ENCODE measurements around the gene LRRC47. TPM values are rescaled to one million over a fixed set of nuclear protein-coding genes. Genes with fewer than 3 reads are reported as not detected.

The LRRC47 gene
- total and polyA plus RNA-seq, 4 donors = 26.8 to 38.8 (median 31.3) TPM

DNA sequence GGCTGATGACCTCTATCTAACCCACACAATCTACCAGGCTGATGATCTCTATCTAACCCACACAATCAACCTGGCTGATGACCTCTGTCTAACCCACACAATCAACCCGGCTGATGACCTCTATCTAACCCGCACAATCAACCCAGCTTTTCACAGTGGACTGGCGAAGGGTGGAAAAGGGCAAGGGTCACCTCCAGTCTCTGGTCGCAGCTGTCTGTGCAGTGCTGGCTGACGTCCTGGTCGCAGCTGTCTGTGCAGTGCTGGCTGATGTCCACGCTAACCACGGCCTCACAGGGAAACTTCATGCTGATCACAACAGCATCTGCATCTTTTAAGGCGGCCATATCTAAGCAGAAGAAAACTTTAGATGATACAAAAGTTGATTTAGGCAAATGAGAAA lies 56.3 kb downstream of the LRRC47 start:
- 94 to 95% methylated on average over 9 of the region's 9 CpGs for WGBS, 2 donors
- H3K4me1 ChIP-seq (ENCODE audit: control insufficient read depth in 1 of 2, insufficient read depth in 2 of 2, low read length in 2 of 2) = no peaks in the 10 kb centered on the region
- peaks cover 0 to 6% of the 10 kb centered on the region in 2 donors for H3K36me3 ChIP-seq (ENCODE audit: control insufficient read depth in 1 of 2, insufficient read depth in 2 of 2, low read length in 1 of 2)
- no peaks in the 10 kb centered on the region for H3K9me3 ChIP-seq (ENCODE audit: control insufficient read depth, low read length)
- no peak for ATAC-seq (ENCODE audit: low FRiP score)
- no peak overlapping the region for H3K27ac ChIP-seq (ENCODE audit: low read depth in 1 of 2, low read length in 2 of 2)
- no peaks in the 10 kb centered on the region for H3K27me3 ChIP-seq (ENCODE audit: control insufficient read depth in 1 of 2, insufficient read depth in 2 of 2, low read length in 1 of 2)
- DNase-seq = no peak
- intact Hi-C loops (cut with DNase I) = no loop called here
- H3K4me3 ChIP-seq (ENCODE audit: low read length in 2 of 2) = no peak overlapping the region

- no peak for ATAC-seq (ENCODE audit: low FRiP score)
- H3K27me3 ChIP-seq (ENCODE audit: control insufficient read depth in 1 of 2, insufficient read depth in 2 of 2, low read length in 1 of 2) = no peaks in the 10 kb centered on the region
- H3K9me3 ChIP-seq (ENCODE audit: control insufficient read depth, low read length) = no peaks in the 10 kb centered on the region
- no peaks in the 10 kb centered on the region for H3K4me1 ChIP-seq (ENCODE audit: control insufficient read depth in 1 of 2, insufficient read depth in 2 of 2, low read length in 2 of 2)
- H3K27ac ChIP-seq (ENCODE audit: low read depth in 1 of 2, low read length in 2 of 2) = no peak overlapping the region
- 96 to 98% methylated on average over 12 of the region's 12 CpGs for WGBS, 2 donors
- H3K4me3 ChIP-seq (ENCODE audit: low read length in 2 of 2) = no peak overlapping the region
- DNase-seq = no peak
- H3K36me3 ChIP-seq (ENCODE audit: control insufficient read depth in 1 of 2, insufficient read depth in 2 of 2, low read length in 1 of 2) = peaks cover 0 to 6% of the 10 kb centered on the region in 2 donors
- intact Hi-C loops (cut with DNase I) = no loop called here
Measured at GRCh38 chr1:3738943-3739342, 57.4 kb downstream of the LRRC47 start.

- no peak for ATAC-seq (ENCODE audit: low FRiP score)
- WGBS, 2 donors = 85 to 91% methylated on average over 14 of the region's 14 CpGs
- Histone ChIP-seq H3K4me1 (ENCODE audit: control insufficient read depth in 1 of 2, insufficient read depth in 2 of 2, low read length in 2 of 2) (no peaks in the 10 kb centered on the region), H3K4me3 (ENCODE audit: low read length in 2 of 2) (no peak overlapping the region), H3K27me3 (ENCODE audit: control insufficient read depth in 1 of 2, insufficient read depth in 2 of 2, low read length in 1 of 2) (no peaks in the 10 kb centered on the region), H3K27ac (ENCODE audit: low read depth in 1 of 2, low read length in 2 of 2) (no peak overlapping the region), H3K9me3 (ENCODE audit: control insufficient read depth, low read length) (no peaks in the 10 kb centered on the region), H3K36me3 (ENCODE audit: control insufficient read depth in 1 of 2, insufficient read depth in 2 of 2, low read length in 1 of 2) (peaks cover 0 to 5% of the 10 kb centered on the region in 2 donors)
- intact Hi-C loops (cut with DNase I) = no loop called here
- DNase-seq = no peak
Measured at GRCh38 chr1:3736708-3737107, 59.6 kb downstream of the LRRC47 start.

- Histone ChIP-seq H3K27ac (ENCODE audit: low read depth in 1 of 2, low read length in 2 of 2) (no peak overlapping the region), H3K27me3 (ENCODE audit: control insufficient read depth in 1 of 2, insufficient read depth in 2 of 2, low read length in 1 of 2) (no peaks in the 10 kb centered on the region), H3K4me1 (ENCODE audit: control insufficient read depth in 1 of 2, insufficient read depth in 2 of 2, low read length in 2 of 2) (no peaks in the 10 kb centered on the region), H3K4me3 (ENCODE audit: low read length in 2 of 2) (no peak overlapping the region), H3K9me3 (ENCODE audit: control insufficient read depth, low read length) (no peaks in the 10 kb centered on the region), H3K36me3 (ENCODE audit: control insufficient read depth in 1 of 2, insufficient read depth in 2 of 2, low read length in 1 of 2) (peaks cover 0 to 5% of the 10 kb centered on the region in 2 donors)
- ATAC-seq (ENCODE audit: low FRiP score) (no peak), DNase-seq (no peak)
- 68 to 78% methylated on average over 13 of the region's 13 CpGs for WGBS, 2 donors
- intact Hi-C loops (cut with DNase I) = no loop called here
Measured at GRCh38 chr1:3736131-3736561, 60.2 kb downstream of the LRRC47 start.

- no peaks in the 10 kb centered on the region for H3K9me3 ChIP-seq (ENCODE audit: control insufficient read depth, low read length)
- H3K36me3 ChIP-seq (ENCODE audit: control insufficient read depth in 1 of 2, insufficient read depth in 2 of 2, low read length in 1 of 2) = peaks cover 0 to 2% of the 10 kb centered on the region in 2 donors
- no peak overlapping the region for H3K4me3 ChIP-seq (ENCODE audit: low read length in 2 of 2)
- ATAC-seq (ENCODE audit: low FRiP score) (no peak), DNase-seq (no peak)
- H3K27me3 ChIP-seq (ENCODE audit: control insufficient read depth in 1 of 2, insufficient read depth in 2 of 2, low read length in 1 of 2) = no peaks in the 10 kb centered on the region
- no peaks in the 10 kb centered on the region for H3K4me1 ChIP-seq (ENCODE audit: control insufficient read depth in 1 of 2, insufficient read depth in 2 of 2, low read length in 2 of 2)
- H3K27ac ChIP-seq (ENCODE audit: low read depth in 1 of 2, low read length in 2 of 2) = no peak overlapping the region
- intact Hi-C loops (cut with DNase I) = no loop called here
- WGBS, 2 donors = 70 to 78% methylated on average over 13 of the region's 13 CpGs
Measured at GRCh38 chr1:3735688-3736087, 60.6 kb downstream of the LRRC47 start.

- H3K27ac ChIP-seq (ENCODE audit: low read depth in 1 of 2, low read length in 2 of 2) = no peak overlapping the region
- intact Hi-C loops (cut with DNase I) = no loop called here
- H3K4me3 ChIP-seq (ENCODE audit: low read length in 2 of 2) = no peak overlapping the region
- no peaks in the 10 kb centered on the region for H3K4me1 ChIP-seq (ENCODE audit: control insufficient read depth in 1 of 2, insufficient read depth in 2 of 2, low read length in 2 of 2)
- DNase-seq (no peak), ATAC-seq (ENCODE audit: low FRiP score) (no peak)
- peaks cover 0 to 2% of the 10 kb centered on the region in 2 donors for H3K36me3 ChIP-seq (ENCODE audit: control insufficient read depth in 1 of 2, insufficient read depth in 2 of 2, low read length in 1 of 2)
- no peaks in the 10 kb centered on the region for H3K9me3 ChIP-seq (ENCODE audit: control insufficient read depth, low read length)
- WGBS, 2 donors = 85 to 88% methylated on average over 12 of the region's 12 CpGs
- no peaks in the 10 kb centered on the region for H3K27me3 ChIP-seq (ENCODE audit: control insufficient read depth in 1 of 2, insufficient read depth in 2 of 2, low read length in 1 of 2)
Measured at GRCh38 chr1:3735027-3735681, 61.1 kb downstream of the LRRC47 start.

- peaks cover 0 to 2% of the 10 kb centered on the region in 2 donors for H3K36me3 ChIP-seq (ENCODE audit: control insufficient read depth in 1 of 2, insufficient read depth in 2 of 2, low read length in 1 of 2)
- WGBS, 2 donors = 93 to 95% methylated on average over 16 of the region's 16 CpGs
- H3K27ac ChIP-seq (ENCODE audit: low read depth in 1 of 2, low read length in 2 of 2) = no peak overlapping the region
- H3K4me1 ChIP-seq (ENCODE audit: control insufficient read depth in 1 of 2, insufficient read depth in 2 of 2, low read length in 2 of 2) = no peaks in the 10 kb centered on the region
- DNase-seq (no peak), ATAC-seq (ENCODE audit: low FRiP score) (no peak)
- H3K9me3 ChIP-seq (ENCODE audit: control insufficient read depth, low read length) = no peaks in the 10 kb centered on the region
- H3K27me3 ChIP-seq (ENCODE audit: control insufficient read depth in 1 of 2, insufficient read depth in 2 of 2, low read length in 1 of 2) = no peaks in the 10 kb centered on the region
- H3K4me3 ChIP-seq (ENCODE audit: low read length in 2 of 2) = no peak overlapping the region
- intact Hi-C loops (cut with DNase I) = no loop called here
Measured at GRCh38 chr1:3734602-3735001, 61.7 kb downstream of the LRRC47 start.

- no peak for DNase-seq
- Histone ChIP-seq H3K36me3 (ENCODE audit: control insufficient read depth in 1 of 2, insufficient read depth in 2 of 2, low read length in 1 of 2) (peaks cover 0 to 2% of the 10 kb centered on the region in 2 donors), H3K27ac (ENCODE audit: low read depth in 1 of 2, low read length in 2 of 2) (no peak overlapping the region), H3K4me3 (ENCODE audit: low read length in 2 of 2) (no peak overlapping the region), H3K4me1 (ENCODE audit: control insufficient read depth in 1 of 2, insufficient read depth in 2 of 2, low read length in 2 of 2) (no peaks in the 10 kb centered on the region), H3K27me3 (ENCODE audit: control insufficient read depth in 1 of 2, insufficient read depth in 2 of 2, low read length in 1 of 2) (no peaks in the 10 kb centered on the region), H3K9me3 (ENCODE audit: control insufficient read depth, low read length) (no peaks in the 10 kb centered on the region)
- 86 to 87% methylated on average over 17 of the region's 17 CpGs for WGBS, 2 donors
- ATAC-seq (ENCODE audit: low FRiP score) = no peak
- intact Hi-C loops (cut with DNase I) = no loop called here
Measured at GRCh38 chr1:3733883-3734589, 62.3 kb downstream of the LRRC47 start.
